Fibroblast of skin of scalp (primary cell): ENCODE measurements around the gene SH3PXD2A.

Source experiments
- DNase-seq: peaks from one replicate; pipeline ENCODE4 v3.0.0-alpha.2; 2013

Gene SH3PXD2A

GRCh38 chr10:103553743-103554487 lies 301.5 kb downstream of the SH3PXD2A start:
- DNase-seq: no peak

GRCh38 chr10:103552856-103553742 lies 302.3 kb downstream of the SH3PXD2A start:
- DNase-seq: no peak

GRCh38 chr10:103551619-103552602 lies 303.5 kb downstream of the SH3PXD2A start:
- no peak for DNase-seq

DNA sequence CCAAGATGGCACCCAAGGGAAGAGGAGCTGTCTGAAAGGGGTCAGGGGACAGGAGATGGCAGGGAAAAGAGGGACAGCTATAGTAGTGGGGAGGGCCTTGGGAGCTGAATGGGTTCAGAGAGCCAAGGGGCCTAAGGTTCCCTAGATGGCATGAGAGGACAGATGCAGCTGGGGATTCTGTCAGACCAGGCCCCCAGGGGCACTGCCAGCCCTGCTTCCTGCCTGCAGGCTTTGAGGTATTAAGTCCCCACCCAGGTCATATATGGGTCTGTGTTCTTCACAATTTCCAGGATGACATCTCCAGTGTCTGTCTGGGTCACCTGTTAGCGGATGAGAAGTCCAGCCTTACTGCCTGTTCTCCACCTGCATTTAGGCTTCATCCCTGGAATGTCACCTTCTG lies 305.1 kb downstream of the SH3PXD2A start:
- no peak for DNase-seq

DNA sequence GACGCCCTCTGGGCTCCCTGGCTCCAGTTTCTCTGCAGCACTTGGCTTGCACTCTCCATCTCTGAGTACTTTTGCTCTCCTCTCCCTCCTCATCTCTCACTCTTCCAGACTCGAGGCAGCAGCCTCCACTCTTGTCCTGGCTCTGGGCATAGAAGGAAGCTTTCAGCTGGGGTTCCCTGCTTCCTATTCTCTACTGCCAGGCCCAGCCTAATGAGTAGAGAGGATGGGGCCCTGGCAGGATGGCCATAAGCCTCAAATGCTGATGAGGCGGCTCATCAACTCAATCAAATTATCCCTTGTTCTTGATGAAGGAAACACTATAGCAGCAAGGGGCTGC lies 306.1 kb downstream of the SH3PXD2A start:
- DNase-seq: no peak

- no peak for DNase-seq
Measured at GRCh38 chr10:103548581-103549348, 306.6 kb downstream of the SH3PXD2A start.

GRCh38 chr10:103548006-103548405 lies 307.4 kb downstream of the SH3PXD2A start:
- DNase-seq: no peak

- DNase-seq: no peak
Measured at GRCh38 chr10:103547391-103547946, 307.9 kb downstream of the SH3PXD2A start.

DNA sequence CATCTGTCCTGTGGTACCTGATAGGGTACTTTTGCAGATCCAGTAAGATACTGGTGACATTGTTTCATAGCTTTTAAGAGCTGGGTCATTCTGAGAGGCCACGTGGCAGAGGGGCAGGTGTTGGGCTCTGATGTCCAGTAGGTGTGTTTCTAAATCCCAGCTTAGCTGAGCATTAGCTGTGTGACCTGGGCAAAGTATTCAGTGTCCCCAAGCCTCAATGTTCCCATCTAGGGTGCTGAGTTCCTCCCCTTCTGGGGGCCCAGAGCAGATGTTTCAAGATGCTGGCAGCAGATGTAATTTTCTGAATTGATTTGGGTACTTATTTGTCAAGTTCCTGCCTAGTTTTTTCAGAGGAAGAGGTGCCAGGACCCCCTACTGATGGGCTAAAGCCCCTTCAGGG lies 309.0 kb downstream of the SH3PXD2A start:
- DNase-seq: no peak

DNA sequence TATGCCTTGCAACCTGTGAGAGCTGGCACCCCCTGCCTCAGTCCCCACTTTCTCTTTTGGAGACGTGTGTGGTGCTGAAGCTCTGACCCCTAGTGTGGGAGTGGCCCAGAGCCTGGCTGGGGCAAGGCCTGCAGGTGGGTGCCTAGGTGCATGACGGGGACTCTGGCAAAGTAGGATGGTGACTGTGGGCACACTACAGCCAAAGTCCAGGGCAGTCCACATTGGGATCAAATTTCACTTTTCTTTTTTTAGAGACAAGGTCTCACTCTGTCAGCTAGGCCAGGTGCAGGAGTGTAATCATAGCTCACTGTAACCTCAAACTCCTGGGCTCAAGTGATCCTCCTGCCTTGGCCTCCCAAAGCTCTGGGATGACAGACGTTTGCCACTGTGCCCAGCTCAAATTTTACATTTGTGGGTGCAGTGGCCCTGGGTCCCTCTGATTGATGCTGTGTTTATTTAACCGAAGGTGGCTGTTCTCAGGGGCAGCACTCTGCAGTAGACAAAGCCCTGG lies 309.6 kb downstream of the SH3PXD2A start:
- no peak for DNase-seq

GRCh38 chr10:103545366-103545765 lies 310.0 kb downstream of the SH3PXD2A start:
- DNase-seq: no peak

GRCh38 chr10:103544657-103545310 lies 310.6 kb downstream of the SH3PXD2A start:
- DNase-seq: no peak
